WTC11 (cell line): ENCODE measurements around the gene CDIPT. TPM values are rescaled to one million over a fixed set of nuclear protein-coding genes. Genes with fewer than 3 reads are reported as not detected.

Experiments used
- ATAC-seq: fragments of 200-7000 bp; cut with Tn5 transposase; 2 replicates; pipeline ENCODE4 v1.10.0; 2021; ENCODE audit warnings: mild to moderate bottlenecking, moderate library complexity
- CTCF ChIA-PET: fragments of 300-600 bp; sonication (Branson Sonifier 250); formaldehyde crosslinking; loops from one replicate; lab custom pipeline; 2021; ENCODE audit warnings: antibody characterized with exemption; lab: Charles Lee
- POLR2A ChIA-PET: fragments of 350-600 bp; sonication (Branson Sonifier 250); formaldehyde crosslinking; loops from one replicate; lab custom pipeline; 2021; ENCODE audit warnings: antibody characterized with exemption; lab: Charles Lee
- DNase-seq: peaks from one replicate; pipeline ENCODE4 v3.0.0; 2021; ENCODE audit warnings: low spot score
- H3K27ac Mint-ChIP-seq: 2 replicates; pipeline ENCODE4 v1.8.0; 2021; ENCODE audit warnings: mixed read lengths
- H3K27me3 Mint-ChIP-seq: 2 replicates; pipeline ENCODE4 v1.8.0; 2021; ENCODE audit warnings: low read depth, mild to moderate bottlenecking, moderate library complexity, mixed read lengths
- H3K36me3 Mint-ChIP-seq: 2 replicates; pipeline ENCODE4 v1.8.0; 2021; ENCODE audit warnings: mixed read lengths
- H3K4me1 Mint-ChIP-seq: 2 replicates; pipeline ENCODE4 v1.8.0; 2022; ENCODE audit warnings: mixed read lengths
- H3K4me3 Mint-ChIP-seq: 2 replicates; pipeline ENCODE4 v1.8.0; 2021; ENCODE audit warnings: mild to moderate bottlenecking, moderate library complexity, mixed read lengths
- H3K9me3 Mint-ChIP-seq: 2 replicates; pipeline ENCODE4 v1.8.0; 2021; ENCODE audit warnings: mixed read lengths
- CBFB ChIP-seq: sonication (generic); formaldehyde crosslinking; IDR thresholded peaks from 2 replicates; pipeline ENCODE4 v1.8.1; 2022; ENCODE audit warnings: mild to moderate bottlenecking, low read depth, missing genetic modification reagents
- E2F1 ChIP-seq: sonication (generic); formaldehyde crosslinking; IDR thresholded peaks from 2 replicates; pipeline ENCODE4 v1.8.0; 2022; ENCODE audit warnings: mild to moderate bottlenecking, missing genetic modification reagents
- ESRRA ChIP-seq: sonication (generic); formaldehyde crosslinking; IDR thresholded peaks from 2 replicates; pipeline ENCODE4 v1.8.1; 2022; ENCODE audit warnings: mild to moderate bottlenecking, missing genetic modification reagents, borderline replicate concordance
- FOXJ3 ChIP-seq: sonication (generic); formaldehyde crosslinking; IDR thresholded peaks from 2 replicates; pipeline ENCODE4 v1.9.0; 2021; ENCODE audit warnings: missing genetic modification reagents, mild to moderate bottlenecking, borderline replicate concordance
- JUN ChIP-seq: sonication (generic); formaldehyde crosslinking; IDR thresholded peaks from 2 replicates; pipeline ENCODE4 v1.8.0; 2023; ENCODE audit warnings: mild to moderate bottlenecking, missing genetic modification reagents
- MYBL2 ChIP-seq: sonication (generic); formaldehyde crosslinking; IDR thresholded peaks from 2 replicates; pipeline ENCODE4 v1.8.1; 2023; ENCODE audit warnings: mild to moderate bottlenecking, moderate library complexity, missing genetic modification reagents
- SMAD4 ChIP-seq: sonication (generic); formaldehyde crosslinking; IDR thresholded peaks from 2 replicates; pipeline ENCODE4 v1.8.0; 2022; ENCODE audit warnings: mild to moderate bottlenecking, missing genetic modification reagents
- TCF7 ChIP-seq: sonication (generic); formaldehyde crosslinking; IDR thresholded peaks from 2 replicates; pipeline ENCODE4 v1.8.0; 2022; ENCODE audit warnings: mild to moderate bottlenecking, low read depth, missing genetic modification reagents, moderate library complexity
- TEAD1 ChIP-seq: sonication (generic); formaldehyde crosslinking; IDR thresholded peaks from 2 replicates; pipeline ENCODE4 v1.8.0; 2022; ENCODE audit warnings: mild to moderate bottlenecking, missing genetic modification reagents
- ZNF263 ChIP-seq: sonication (generic); formaldehyde crosslinking; IDR thresholded peaks from 2 replicates; pipeline ENCODE4 v1.8.1; 2022; ENCODE audit warnings: low read depth, mild to moderate bottlenecking, moderate library complexity, missing genetic modification reagents
- ZNF317 ChIP-seq: sonication (generic); formaldehyde crosslinking; IDR thresholded peaks from 2 replicates; pipeline ENCODE4 v1.8.1; 2023; ENCODE audit warnings: low read depth, mild to moderate bottlenecking, moderate library complexity, missing genetic modification reagents, borderline replicate concordance
- total RNA-seq: library from RNA; stranded (reverse); gene quantifications from 3 replicates; pipeline ENCODE4 v1.2.3, GENCODE V29; 2021
- TF ChIP-seq, protein P1 (sequence below): sonication (generic); formaldehyde crosslinking; IDR thresholded peaks from 2 replicates; pipeline ENCODE4 v1.8.1; 2022; ENCODE audit warnings: low read depth, mild to moderate bottlenecking, moderate library complexity, missing genetic modification reagents, borderline replicate concordance
- TF ChIP-seq, protein P2 (sequence below): sonication (generic); formaldehyde crosslinking; IDR thresholded peaks from 2 replicates; pipeline ENCODE4 v1.8.0; 2023; ENCODE audit warnings: missing genetic modification reagents, mild to moderate bottlenecking, borderline replicate concordance
- TF ChIP-seq, protein P3 (sequence below): sonication (generic); formaldehyde crosslinking; IDR thresholded peaks from 2 replicates; pipeline ENCODE4 v1.8.0; 2022; ENCODE audit warnings: missing genetic modification reagents

CDIPT gene
- total RNA-seq, 1 experiment from 2014 or later = 71.7 TPM

DNA sequence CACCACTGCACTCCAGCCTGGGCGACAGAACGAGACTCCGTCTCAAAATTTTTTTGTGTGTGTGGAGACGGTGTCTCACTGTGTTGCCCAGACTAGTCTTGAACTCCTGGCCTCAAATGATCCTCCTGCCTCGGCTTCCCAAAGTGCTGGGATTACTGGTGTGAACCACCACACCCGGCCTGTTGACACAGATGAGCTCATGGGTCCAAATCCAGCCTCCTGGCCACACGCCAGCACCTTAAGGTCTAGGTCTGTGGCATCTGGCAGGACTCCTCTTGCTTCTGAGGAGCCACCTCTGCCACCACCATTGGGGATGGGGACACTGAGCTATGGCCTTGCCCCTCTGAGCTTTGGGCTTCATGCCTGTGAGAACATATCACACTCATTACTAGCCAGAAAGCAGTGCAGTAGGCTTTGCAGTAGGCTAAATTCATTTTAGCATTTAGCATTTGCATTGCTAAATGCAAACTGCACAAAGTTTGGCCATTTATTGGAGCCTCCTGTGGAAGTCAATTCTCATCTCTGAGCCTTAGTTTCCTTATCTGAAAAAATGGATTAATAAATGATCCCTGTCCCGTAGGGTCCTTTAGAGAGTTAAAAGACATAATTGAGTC, 5.5 kb upstream of the CDIPT start:
- ATAC-seq = no peak
- H3K27ac Mint-ChIP-seq = no peak overlapping the region
- no peaks in the 10 kb centered on the region for H3K4me1 Mint-ChIP-seq
- H3K27me3 Mint-ChIP-seq = no peaks in the 10 kb centered on the region
- DNase-seq = no peak
- peaks cover 4% of the 10 kb centered on the region; the same call in 1 of the 2 replicates for H3K36me3 Mint-ChIP-seq
- H3K4me3 Mint-ChIP-seq = no peak overlapping the region
- H3K9me3 Mint-ChIP-seq = no peaks in the 10 kb centered on the region
- POLR2A ChIA-PET = interaction anchor here (1.4 kb wide), 1 partner anchor 9 kb away, joined by 3 read pairs; no protein-coding TSS in a partner anchor
- TF ChIP-seq TEAD1 (no peak), ESRRA (CRISPR knock-in tag) (no peak), TCF7 (CRISPR knock-in tag) (no peak), JUN (CRISPR knock-in tag) (no peak), E2F1 (CRISPR knock-in tag) (no peak), ZNF317 (CRISPR knock-in tag) (no peak), SMAD4 (no peak), FOXJ3 (no peak), ZNF263 (CRISPR knock-in tag) (no peak), MYBL2 (no peak)
- TF ChIP-seq, protein P1, sequence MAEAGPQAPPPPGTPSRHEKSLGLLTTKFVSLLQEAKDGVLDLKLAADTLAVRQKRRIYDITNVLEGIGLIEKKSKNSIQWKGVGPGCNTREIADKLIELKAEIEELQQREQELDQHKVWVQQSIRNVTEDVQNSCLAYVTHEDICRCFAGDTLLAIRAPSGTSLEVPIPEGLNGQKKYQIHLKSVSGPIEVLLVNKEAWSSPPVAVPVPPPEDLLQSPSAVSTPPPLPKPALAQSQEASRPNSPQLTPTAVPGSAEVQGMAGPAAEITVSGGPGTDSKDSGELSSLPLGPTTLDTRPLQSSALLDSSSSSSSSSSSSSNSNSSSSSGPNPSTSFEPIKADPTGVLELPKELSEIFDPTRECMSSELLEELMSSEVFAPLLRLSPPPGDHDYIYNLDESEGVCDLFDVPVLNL (CRISPR knock-in tag) = no peak
- TF ChIP-seq, protein P2, sequence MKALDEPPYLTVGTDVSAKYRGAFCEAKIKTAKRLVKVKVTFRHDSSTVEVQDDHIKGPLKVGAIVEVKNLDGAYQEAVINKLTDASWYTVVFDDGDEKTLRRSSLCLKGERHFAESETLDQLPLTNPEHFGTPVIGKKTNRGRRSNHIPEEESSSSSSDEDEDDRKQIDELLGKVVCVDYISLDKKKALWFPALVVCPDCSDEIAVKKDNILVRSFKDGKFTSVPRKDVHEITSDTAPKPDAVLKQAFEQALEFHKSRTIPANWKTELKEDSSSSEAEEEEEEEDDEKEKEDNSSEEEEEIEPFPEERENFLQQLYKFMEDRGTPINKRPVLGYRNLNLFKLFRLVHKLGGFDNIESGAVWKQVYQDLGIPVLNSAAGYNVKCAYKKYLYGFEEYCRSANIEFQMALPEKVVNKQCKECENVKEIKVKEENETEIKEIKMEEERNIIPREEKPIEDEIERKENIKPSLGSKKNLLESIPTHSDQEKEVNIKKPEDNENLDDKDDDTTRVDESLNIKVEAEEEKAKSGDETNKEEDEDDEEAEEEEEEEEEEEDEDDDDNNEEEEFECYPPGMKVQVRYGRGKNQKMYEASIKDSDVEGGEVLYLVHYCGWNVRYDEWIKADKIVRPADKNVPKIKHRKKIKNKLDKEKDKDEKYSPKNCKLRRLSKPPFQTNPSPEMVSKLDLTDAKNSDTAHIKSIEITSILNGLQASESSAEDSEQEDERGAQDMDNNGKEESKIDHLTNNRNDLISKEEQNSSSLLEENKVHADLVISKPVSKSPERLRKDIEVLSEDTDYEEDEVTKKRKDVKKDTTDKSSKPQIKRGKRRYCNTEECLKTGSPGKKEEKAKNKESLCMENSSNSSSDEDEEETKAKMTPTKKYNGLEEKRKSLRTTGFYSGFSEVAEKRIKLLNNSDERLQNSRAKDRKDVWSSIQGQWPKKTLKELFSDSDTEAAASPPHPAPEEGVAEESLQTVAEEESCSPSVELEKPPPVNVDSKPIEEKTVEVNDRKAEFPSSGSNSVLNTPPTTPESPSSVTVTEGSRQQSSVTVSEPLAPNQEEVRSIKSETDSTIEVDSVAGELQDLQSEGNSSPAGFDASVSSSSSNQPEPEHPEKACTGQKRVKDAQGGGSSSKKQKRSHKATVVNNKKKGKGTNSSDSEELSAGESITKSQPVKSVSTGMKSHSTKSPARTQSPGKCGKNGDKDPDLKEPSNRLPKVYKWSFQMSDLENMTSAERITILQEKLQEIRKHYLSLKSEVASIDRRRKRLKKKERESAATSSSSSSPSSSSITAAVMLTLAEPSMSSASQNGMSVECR (CRISPR knock-in tag) = no peak
- TF ChIP-seq, all 79 proteins: peak for 0
- CTCF ChIA-PET = interaction anchor here (0.6 to 1.5 kb wide), 3 partner anchors 20 to 168 kb away, joined by 5 to 8 read pairs (median 5); no protein-coding TSS in a partner anchor

DNA sequence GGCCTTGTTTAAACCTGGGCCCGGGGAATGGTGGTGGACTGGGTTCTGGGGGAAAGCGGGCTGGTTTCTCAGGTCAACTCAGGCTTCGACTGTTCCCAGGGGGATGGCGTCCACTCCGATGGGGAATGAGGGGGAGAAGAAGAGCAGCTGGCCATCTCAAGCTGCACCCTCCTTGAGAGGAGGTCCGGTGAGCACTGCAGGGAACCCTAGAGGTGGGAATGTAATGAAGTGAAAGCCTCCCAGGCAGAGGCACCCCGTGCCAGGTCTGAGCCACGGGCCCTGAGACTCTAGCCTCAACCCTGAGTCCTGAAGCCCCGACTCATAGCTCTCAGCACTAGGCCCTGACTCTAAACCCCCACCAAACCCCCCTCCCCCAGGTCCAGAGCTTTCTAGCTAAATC, 1.2 kb upstream of the CDIPT start:
- no peaks in the 10 kb centered on the region for H3K9me3 Mint-ChIP-seq
- peaks cover 7% of the 10 kb centered on the region for H3K36me3 Mint-ChIP-seq
- TF ChIP-seq, protein P3, sequence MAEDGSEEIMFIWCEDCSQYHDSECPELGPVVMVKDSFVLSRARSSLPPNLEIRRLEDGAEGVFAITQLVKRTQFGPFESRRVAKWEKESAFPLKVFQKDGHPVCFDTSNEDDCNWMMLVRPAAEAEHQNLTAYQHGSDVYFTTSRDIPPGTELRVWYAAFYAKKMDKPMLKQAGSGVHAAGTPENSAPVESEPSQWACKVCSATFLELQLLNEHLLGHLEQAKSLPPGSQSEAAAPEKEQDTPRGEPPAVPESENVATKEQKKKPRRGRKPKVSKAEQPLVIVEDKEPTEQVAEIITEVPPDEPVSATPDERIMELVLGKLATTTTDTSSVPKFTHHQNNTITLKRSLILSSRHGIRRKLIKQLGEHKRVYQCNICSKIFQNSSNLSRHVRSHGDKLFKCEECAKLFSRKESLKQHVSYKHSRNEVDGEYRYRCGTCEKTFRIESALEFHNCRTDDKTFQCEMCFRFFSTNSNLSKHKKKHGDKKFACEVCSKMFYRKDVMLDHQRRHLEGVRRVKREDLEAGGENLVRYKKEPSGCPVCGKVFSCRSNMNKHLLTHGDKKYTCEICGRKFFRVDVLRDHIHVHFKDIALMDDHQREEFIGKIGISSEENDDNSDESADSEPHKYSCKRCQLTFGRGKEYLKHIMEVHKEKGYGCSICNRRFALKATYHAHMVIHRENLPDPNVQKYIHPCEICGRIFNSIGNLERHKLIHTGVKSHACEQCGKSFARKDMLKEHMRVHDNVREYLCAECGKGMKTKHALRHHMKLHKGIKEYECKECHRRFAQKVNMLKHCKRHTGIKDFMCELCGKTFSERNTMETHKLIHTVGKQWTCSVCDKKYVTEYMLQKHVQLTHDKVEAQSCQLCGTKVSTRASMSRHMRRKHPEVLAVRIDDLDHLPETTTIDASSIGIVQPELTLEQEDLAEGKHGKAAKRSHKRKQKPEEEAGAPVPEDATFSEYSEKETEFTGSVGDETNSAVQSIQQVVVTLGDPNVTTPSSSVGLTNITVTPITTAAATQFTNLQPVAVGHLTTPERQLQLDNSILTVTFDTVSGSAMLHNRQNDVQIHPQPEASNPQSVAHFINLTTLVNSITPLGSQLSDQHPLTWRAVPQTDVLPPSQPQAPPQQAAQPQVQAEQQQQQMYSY (CRISPR knock-in tag) = no peak
- TF ChIP-seq CBFB (CRISPR knock-in tag) = no peak
- ATAC-seq (no peak), DNase-seq (no peak)
- H3K4me1 Mint-ChIP-seq = peaks cover 8% of the 10 kb centered on the region
- H3K27ac Mint-ChIP-seq = no peak overlapping the region
- ChIA-PET CTCF (interaction anchor here (0.6 to 3.8 kb wide), 5 partner anchors 13 to 167 kb away, joined by 3 to 32 read pairs (median 11); partner anchors contain the start of genes PAGR1 and TLCD3B), POLR2A (interaction anchor here (0.6 to 1.2 kb wide), 2 partner anchors 109 to 252 kb away, joined by 3 to 4 read pairs; partner anchors contain the start of gene TAOK2)
- H3K27me3 Mint-ChIP-seq = no peaks in the 10 kb centered on the region
- no peak overlapping the region for H3K4me3 Mint-ChIP-seq
